Measurements from ENCODE around the gene JARID2. TPM values are rescaled to one million over a fixed set of nuclear protein-coding genes. Genes with fewer than 3 reads are reported as not detected.

Gene JARID2
- total and polyA plus RNA-seq, 2 of the 4 experiments (the other 2 are of a cell fraction), result 9.6 to 12.9 TPM

DNA sequence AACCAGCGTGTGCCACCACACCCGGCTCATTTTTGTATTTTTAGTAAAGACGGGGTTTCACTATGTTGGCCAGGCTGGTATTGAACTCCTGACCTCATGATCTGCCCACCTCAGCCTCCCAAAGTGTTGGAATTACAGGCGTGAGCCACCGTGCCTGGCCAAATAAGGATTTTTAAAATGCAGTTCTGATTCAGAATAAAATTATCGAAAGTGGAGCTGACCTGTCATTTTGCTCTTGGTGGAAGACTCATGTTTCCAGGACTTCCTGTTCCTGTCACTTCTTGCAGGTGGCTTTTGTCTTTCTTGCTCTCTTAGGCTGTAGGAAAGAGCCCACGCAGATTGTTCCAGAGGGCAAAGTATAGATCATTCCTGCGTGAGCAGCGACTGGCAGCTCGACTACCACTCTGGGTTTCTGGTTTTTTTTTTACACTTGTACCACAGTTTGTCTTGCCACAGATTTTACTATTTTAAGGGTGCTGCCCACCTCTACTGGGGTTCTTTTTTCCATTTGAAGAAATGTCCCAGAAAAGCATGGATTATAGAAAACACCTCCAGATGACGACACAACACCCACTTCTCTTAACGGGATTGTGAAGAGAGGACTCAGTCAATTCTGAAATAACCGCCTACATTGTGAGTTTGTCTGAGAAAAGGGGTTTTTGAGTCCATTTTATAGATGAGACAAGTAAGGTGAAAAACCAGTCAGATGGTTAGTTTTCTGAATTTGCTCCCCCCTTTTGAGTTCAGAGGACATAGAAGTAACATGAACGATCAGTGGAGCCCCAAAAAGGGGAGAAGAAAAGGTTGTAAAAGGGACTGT lies 7.5 kb downstream of the JARID2 start:
- Histone ChIP-seq H3K79me1 (ENCODE audit: low read depth in 1 of 2, low read length in 2 of 2) (peaks cover 7 to 79% of the 10 kb centered on the region in 2 experiments; a peak in 3 of 4 replicates), H3K23ac (ENCODE audit: low read depth, low read length) (no peak overlapping the region), H2BK120ac (ENCODE audit: low read depth, low read length) (no peak overlapping the region), H2AFZ (replicated peaks; ENCODE audit: low read length, poor library complexity) (no peak overlapping the region), H2BK5ac (ENCODE audit: low read depth, low read length, poor library complexity, severe bottlenecking) (no peak overlapping the region), H3K4me1 (ENCODE audit: control insufficient read depth, insufficient read depth, low read length) (peaks cover 5% of the 10 kb centered on the region; the same call in 1 of the 2 replicates), H4K5ac (ENCODE audit: low read depth, low read length) (no peak overlapping the region), H2BK15ac (ENCODE audit: low read depth, low read length) (no peak overlapping the region), H3K9ac (ENCODE audit: low read depth, low read length) (no peak overlapping the region), H3K9me1 (ENCODE audit: insufficient read depth, low read length) (peaks cover 10% of the 10 kb centered on the region), H4K8ac (ENCODE audit: low read depth in 2 of 2, low read length in 2 of 2) (no peak overlapping the region), H3K14ac (replicated peaks; ENCODE audit: low read depth, low read length) (no peak overlapping the region), H4K91ac (ENCODE audit: insufficient read depth, low read depth, low read length) (no peak overlapping the region), H3K4me2 (ENCODE audit: low read depth, low read length) (no peak overlapping the region), H3K4me3 (ENCODE audit: insufficient read depth, low read depth, low read length) (no peak overlapping the region), H3K9me3 (ENCODE audit: control insufficient read depth, insufficient read depth, low read length) (no peaks in the 10 kb centered on the region), H4K20me1 (ENCODE audit: insufficient read depth, low read length) (peaks cover 92% of the 10 kb centered on the region), H3K18ac (ENCODE audit: low read depth, low read length) (no peak overlapping the region), H3K27me3 (ENCODE audit: control insufficient read depth, insufficient read depth, low read length) (no peaks in the 10 kb centered on the region), H3K56ac (ENCODE audit: extremely low read depth, insufficient read depth, low read length) (no peak overlapping the region), H2AK9ac (replicated peaks; ENCODE audit: low read depth, low read length, poor library complexity) (no peak overlapping the region), H2BK20ac (ENCODE audit: low read depth, low read length) (no peak overlapping the region), H3K27ac (ENCODE audit: insufficient read depth, low read length) (no peak overlapping the region), H2AK5ac (ENCODE audit: low read depth, low read length) (no peak overlapping the region), H3K4ac (ENCODE audit: low read depth, low read length) (no peak overlapping the region), H3K36me3 (ENCODE audit: control insufficient read depth, insufficient read depth, low read length) (peaks cover 2% of the 10 kb centered on the region; the same call in 1 of the 2 replicates)
- ATAC-seq (ENCODE audit: low read depth) (no peak), DNase-seq (no peak)
- in situ Hi-C loops (cut with MboI; ENCODE audit: low sequenced_read_pairs), result loop anchor here (10.0 to 25.0 kb wide), 2 partner anchors 131 to 359 kb away; no protein-coding TSS in a partner anchor
- CTCF ChIA-PET, result no interaction called here
- WGBS, 2 experiments (ENCODE audit: extremely low coverage in 2 of 2, insufficient read length in 1 of 2), result 83% methylated on average over 7 of the region's 14 CpGs; no CpG with 5 or more reads in 1 of the 2 experiments
- dilution Hi-C loops (cut with HindIII; ENCODE audit: low sequenced_read_pairs, unreplicated experiment), result no loop called here
- intact Hi-C loops (cut with micrococcal nuclease), result no loop called here
- POLR2A ChIA-PET (ENCODE audit: unreplicated experiment), result no interaction called here
- BruUV-seq (replicated peaks), result no TSS peak
- TF ChIP-seq SMC3 (IDR thresholded peaks at IDR 0.05; ENCODE audit: low read depth, low read length), result no peak
- TF ChIP-seq MAFK (IDR thresholded peaks at IDR 0.05; ENCODE audit: low read depth, low read length), result no peak
- no peak for TF ChIP-seq RFX5 (IDR thresholded peaks at IDR 0.05; ENCODE audit: low read depth, low read length)
- no peak for TF ChIP-seq POLR2A (IDR thresholded peaks at IDR 0.05; ENCODE audit: low read depth, low read length)
- TF ChIP-seq, protein P1, sequence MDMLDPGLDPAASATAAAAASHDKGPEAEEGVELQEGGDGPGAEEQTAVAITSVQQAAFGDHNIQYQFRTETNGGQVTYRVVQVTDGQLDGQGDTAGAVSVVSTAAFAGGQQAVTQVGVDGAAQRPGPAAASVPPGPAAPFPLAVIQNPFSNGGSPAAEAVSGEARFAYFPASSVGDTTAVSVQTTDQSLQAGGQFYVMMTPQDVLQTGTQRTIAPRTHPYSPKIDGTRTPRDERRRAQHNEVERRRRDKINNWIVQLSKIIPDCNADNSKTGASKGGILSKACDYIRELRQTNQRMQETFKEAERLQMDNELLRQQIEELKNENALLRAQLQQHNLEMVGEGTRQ (IDR thresholded peaks at IDR 0.05; ENCODE audit: low read depth, low read length), result no peak
- TF ChIP-seq CHD1 (IDR thresholded peaks at IDR 0.05; ENCODE audit: low read depth, low read length), result no peak
- no peak for TF ChIP-seq MAZ (IDR thresholded peaks at IDR 0.05; ENCODE audit: borderline replicate concordance, low read depth, low read length)
- no peak for TF ChIP-seq RCOR1 (IDR thresholded peaks at IDR 0.05; ENCODE audit: insufficient replicate concordance, low read length)
- no peak for TF ChIP-seq BHLHE40 (IDR thresholded peaks at IDR 0.05; ENCODE audit: low read depth, low read length)
- TF ChIP-seq CEBPB (IDR thresholded peaks at IDR 0.05; ENCODE audit: low read depth, low read length), result no peak
- TF ChIP-seq, protein P2, sequence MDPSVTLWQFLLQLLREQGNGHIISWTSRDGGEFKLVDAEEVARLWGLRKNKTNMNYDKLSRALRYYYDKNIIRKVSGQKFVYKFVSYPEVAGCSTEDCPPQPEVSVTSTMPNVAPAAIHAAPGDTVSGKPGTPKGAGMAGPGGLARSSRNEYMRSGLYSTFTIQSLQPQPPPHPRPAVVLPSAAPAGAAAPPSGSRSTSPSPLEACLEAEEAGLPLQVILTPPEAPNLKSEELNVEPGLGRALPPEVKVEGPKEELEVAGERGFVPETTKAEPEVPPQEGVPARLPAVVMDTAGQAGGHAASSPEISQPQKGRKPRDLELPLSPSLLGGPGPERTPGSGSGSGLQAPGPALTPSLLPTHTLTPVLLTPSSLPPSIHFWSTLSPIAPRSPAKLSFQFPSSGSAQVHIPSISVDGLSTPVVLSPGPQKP (IDR thresholded peaks at IDR 0.05; ENCODE audit: borderline replicate concordance, low read depth, low read length), result no peak
- no peak for TF ChIP-seq NFE2L2 (IDR thresholded peaks at IDR 0.05; ENCODE audit: low read depth, low read length)
- TF ChIP-seq FOS (IDR thresholded peaks at IDR 0.05; ENCODE audit: low read depth, low read length), result no peak
- no peak for TF ChIP-seq RAD21 (IDR thresholded peaks at IDR 0.05; ENCODE audit: low read length)
- no peak for TF ChIP-seq MXI1 (IDR thresholded peaks at IDR 0.05; ENCODE audit: borderline replicate concordance, low read depth, low read length)
